Measurements from ENCODE around the gene SLC9A9.
"Not testable (repeated sequence)": the region's sequence is repeated elsewhere in the genome, so short reads cannot be mapped to it uniquely, and the experiment has no call there.

Gene SLC9A9

DNA sequence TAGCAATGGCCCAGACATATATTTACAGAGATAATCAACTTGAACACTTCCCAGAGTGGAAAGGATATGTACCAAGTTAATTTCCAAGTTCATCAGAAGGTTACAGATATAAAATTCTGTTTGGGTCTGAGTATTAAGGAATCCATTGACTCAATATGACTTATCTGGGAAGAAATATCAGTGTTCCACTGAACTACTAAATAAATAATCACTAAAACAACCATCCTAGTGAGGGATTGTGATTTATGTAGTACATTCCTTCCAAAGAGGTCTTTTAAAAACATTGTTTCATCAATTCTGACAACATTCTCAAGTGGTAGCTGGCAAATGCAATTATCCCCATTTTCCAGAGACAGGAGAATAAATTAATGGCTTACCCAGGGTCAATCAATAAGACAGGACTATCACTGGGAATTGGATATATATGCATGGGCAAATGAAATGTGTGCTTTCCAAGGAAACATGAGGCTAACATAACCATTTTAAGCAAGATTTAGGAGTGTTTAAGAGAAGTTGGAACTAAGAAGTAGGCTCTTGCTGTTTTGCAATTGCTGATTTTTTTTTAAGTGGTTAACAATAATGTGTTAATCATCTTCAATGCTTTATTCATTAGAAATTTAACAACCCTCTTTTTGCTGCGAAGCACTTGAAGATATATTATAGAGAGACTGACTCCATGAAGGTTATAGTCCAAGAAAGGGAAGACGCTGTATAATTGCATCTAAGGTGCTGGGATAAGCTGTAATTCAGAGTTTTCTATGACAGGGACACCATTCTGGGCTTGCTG is 37.9 kb downstream of the SLC9A9 start:
- DNase-seq (ENCODE audit: low spot score) = no peak

GRCh38 chr3:143809121-143809621 is 39.1 kb downstream of the SLC9A9 start:
- DNase-seq (ENCODE audit: low spot score) = peak; percentile 51

DNA sequence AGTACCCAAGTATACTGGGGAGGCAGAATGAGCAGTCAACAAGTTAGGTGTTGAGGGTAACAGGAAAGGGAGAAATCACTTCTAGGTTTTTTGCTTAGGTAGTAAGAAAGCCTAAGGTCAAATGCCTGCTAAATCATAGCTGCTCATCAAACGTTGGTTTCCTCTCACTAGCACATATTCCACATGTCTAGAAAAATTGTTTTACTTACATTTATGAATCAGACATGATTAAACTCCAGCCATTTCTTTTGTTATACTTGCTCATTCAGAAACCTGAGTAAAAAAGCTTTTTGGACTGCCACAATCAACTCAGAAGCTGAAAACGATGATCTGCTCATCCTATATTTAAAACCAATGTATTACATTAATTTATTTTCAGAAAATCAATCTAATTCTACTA is 40.2 kb downstream of the SLC9A9 start:
- DNase-seq (ENCODE audit: low spot score) = no peak

GRCh38 chr3:143806038-143806437 is 42.2 kb downstream of the SLC9A9 start:
- DNase-seq (ENCODE audit: low spot score) = no peak

- DNase-seq (ENCODE audit: low spot score) = not testable (repeated sequence)
Observed at GRCh38 chr3:143805476-143805875, 42.8 kb downstream of the SLC9A9 start.

- DNase-seq (ENCODE audit: low spot score) = not testable (repeated sequence)
Observed at GRCh38 chr3:143801046-143801445, 47.2 kb downstream of the SLC9A9 start.

- DNase-seq (ENCODE audit: low spot score) = not testable (repeated sequence)
Observed at GRCh38 chr3:143798151-143798550, 50.1 kb downstream of the SLC9A9 start.

DNA sequence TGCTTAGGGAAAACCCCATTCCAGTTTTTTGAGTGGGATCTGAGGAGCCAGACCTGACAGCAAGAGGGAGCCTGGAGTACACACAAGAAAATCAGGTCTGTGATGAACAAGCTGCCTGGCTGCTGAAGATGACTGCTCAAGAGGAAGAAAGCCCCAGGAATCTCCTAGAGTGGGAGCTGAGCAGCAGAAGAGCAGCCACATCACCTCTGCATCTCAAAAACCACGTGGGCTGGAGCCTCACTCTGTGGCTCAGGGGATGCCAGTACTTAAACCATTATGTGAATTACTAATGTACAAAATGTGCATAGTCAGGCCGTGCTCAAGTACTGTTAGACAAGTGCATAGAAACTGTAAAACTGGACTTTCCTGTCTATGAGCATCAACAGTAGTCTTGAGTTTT is 52.4 kb downstream of the SLC9A9 start:
- DNase-seq (ENCODE audit: low spot score) = no peak

GRCh38 chr3:143794793-143795462 is 53.3 kb downstream of the SLC9A9 start:
- no peak for DNase-seq (ENCODE audit: low spot score)

GRCh38 chr3:143793971-143794370 is 54.3 kb downstream of the SLC9A9 start:
- no peak for DNase-seq (ENCODE audit: low spot score)

DNA sequence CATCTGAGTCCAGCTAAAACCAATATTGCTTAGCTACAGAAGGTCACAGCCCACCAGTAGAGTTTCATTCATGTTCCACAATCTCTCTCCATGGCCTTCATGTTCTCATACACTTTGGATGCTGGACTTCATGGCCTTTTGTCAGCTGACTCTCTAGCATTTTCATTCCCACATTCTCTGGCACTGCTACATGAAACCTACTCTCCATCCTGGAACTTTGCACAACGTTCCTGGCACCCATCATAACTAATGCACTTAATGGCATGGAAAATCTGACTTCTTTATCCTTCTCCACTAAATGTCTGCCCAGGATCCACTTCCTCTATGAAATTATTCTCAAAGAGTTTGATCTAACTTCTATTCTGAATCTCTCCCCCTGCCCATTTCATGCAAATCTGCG is 56.9 kb downstream of the SLC9A9 start:
- DNase-seq (ENCODE audit: low spot score) = no peak

DNA sequence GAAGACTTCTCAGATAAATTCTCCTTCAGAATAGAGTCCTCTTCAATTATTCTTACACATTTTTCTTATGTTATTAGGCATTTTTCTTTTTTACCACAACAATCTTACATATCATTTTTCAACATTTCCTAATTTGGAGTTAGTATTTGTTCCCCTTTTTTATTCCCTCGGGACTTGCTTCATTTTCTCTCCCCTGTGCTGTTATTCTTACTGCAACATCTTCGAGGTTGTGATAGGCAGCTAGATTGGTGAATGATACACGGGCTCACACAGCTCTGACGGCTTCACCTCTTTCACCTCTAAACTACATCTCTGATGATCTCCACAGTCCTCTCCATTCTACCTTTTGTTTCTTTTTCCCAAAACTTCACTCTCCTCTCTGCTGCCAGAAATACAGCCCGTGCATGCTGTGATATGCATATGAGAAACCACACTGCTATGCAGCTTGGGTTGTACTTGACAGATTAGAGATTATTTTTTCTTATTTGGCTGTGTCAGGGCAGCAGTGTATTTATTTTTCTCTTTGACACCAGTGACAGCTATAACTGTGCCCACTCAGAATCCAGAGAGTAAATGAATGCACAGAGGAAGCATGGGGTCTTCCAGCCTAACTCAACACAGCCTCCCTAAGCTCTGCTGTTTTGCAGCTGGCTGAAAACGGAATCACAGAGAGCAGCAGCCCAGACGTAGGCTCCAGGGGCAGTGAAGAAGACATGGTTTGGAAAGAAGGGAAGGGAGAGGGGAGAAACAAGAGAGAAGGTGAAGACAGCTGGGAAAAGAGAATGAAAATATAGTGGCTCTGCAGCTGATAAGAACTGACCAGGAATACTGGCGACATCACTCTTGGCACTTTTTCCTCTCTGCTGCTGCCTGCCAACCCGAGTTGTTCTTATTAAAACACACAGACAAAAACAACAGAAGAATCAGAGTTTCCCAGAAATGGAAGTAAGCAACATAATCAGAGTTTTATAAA is 61.8 kb downstream of the SLC9A9 start:
- peak; percentile 41 for DNase-seq (ENCODE audit: low spot score)

DNA sequence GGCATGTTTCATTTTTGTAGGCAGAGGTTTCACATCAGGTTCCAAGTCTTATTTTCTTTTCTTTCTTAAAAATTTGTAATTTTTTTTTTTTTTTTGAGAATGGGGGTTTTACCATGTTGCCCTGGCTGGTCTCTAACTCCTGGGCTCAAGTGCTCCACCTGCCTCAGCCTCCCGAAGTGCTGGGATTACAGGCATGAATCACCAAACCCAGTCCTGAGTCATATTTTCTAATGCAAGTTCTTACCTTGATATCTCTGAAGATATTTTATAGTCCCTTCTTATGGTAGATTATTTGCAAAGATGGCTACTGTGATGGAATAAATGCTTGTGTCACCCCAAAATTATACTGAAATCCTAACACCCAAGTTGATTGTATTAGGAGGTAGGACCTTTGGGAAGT is 63.8 kb downstream of the SLC9A9 start:
- no peak for DNase-seq (ENCODE audit: low spot score)

- DNase-seq (ENCODE audit: low spot score) = no peak
Observed at GRCh38 chr3:143783851-143784370, 64.4 kb downstream of the SLC9A9 start.

DNA sequence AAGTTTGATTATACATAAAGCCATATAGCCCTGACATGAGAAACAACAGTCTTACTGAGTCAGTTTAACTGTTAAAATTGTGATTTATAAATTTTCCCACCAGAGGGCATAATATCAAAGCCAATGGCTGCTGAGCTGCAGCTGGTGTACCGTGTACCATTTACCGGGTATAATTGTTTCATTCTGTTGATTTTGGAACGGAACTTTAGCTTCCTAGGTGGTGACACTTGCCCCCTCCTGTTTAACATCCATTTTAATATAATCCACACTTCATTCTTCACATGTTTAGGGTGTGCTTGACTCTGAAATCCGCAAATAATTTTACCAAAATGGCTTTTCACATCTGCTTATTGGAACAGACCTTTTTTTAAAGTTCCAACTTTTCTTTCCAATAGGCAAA is 72.8 kb downstream of the SLC9A9 start:
- peak; percentile 82 for DNase-seq (ENCODE audit: low spot score)

DNA sequence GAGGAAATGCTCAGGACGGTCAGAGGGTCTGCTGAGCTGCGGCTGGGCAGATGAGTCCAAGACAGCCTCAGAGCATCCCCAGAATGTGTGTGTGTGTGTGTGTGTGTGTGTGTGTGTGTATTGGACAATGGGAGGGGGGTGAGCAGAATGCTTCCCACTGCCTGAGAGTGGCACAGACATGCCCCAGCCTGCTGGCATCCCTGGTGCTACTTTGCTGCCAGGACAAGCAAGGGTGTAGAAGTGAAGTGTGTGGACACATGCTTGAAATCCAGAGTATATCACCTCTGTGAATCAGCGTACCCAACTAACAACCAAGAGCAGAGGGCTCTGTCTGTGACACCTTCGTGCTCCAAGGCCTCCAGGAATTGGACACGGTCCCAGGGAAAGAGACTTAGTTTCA is 76.3 kb downstream of the SLC9A9 start:
- no peak for DNase-seq (ENCODE audit: low spot score)

GRCh38 chr3:143771258-143771657 is 77.0 kb downstream of the SLC9A9 start:
- no peak for DNase-seq (ENCODE audit: low spot score)

DNA sequence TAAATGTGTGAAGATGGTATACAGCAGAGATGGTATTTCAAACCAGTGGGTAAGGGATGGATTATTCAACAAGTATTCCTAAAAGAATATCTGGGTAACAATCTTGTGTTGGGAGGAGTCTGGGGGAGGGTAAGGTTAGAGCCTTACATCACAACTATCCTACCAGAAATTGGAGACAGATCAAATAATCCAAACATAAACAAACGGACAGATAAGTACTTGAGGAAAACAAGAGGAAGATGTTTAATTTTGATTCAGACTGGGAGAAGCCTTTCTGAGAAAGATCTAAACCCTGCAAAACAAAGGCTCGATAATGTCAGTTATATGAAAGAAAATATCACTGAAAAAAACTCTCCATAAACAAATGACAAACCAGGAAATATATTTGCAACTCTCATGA is 77.9 kb downstream of the SLC9A9 start:
- DNase-seq (ENCODE audit: low spot score) = no peak

DNA sequence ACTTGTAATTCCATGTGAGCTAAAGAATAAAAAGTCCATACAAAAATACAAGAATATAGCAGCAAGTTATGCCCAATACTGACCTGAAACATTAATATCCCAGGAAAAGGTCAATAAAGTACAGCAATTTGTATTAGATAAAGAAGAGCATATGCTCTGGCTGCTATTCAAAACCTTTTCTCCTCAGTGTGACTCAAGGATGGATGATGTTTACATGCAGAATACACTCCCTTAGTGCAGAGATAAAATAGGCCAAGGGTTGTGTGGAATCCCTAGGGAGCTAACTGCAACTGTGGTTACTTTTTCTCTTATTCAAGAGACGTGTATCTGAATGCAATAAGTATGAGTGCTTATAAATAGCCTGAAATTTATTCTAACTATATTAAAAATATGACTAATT is 78.7 kb downstream of the SLC9A9 start:
- peak; percentile 45 for DNase-seq (ENCODE audit: low spot score)

DNA sequence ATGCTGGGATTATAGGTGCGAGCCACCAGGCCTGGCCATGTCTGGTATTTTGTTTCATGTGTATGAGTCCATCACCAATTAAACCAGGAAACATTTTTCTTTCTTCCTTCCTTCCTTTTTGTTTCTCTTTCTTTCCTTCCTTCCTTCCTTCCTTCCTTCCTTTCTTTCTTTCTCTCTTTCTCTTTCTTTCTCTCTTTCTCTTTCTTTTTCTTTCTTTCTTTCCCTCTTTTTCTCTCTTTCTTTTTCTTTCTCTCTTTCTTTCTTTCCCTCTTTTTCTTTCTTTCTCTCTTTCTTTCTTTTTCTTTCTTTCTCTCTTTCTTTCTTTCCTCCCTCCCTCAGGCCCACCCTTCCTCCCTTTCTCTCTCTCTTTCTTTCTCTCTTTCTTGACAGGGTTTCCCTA is 83.4 kb downstream of the SLC9A9 start:
- no peak for DNase-seq (ENCODE audit: low spot score)

GRCh38 chr3:143763564-143764162 is 84.6 kb downstream of the SLC9A9 start:
- peak; percentile 31 for DNase-seq (ENCODE audit: low spot score)

DNA sequence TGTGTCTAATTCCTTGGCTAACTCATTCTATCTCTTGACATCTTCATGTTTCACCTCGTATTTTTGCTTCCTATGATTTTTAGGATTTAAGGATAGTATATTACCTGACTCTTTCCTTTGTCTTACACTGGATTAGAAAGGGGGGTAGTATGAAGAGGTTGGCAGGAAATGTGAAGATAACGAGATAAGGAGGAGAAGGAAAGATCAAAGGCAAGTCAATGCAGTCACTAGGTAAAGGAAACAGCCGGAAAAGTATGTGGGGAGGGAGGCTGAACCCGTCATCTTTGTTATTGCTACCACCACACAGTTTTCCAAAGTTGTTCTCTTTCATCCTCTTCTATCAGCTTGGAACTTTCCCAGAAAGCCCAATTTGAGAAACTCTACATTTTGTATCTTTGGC is 90.6 kb downstream of the SLC9A9 start:
- DNase-seq (ENCODE audit: low spot score) = no peak

All from GM03348 (cell line).